HG03280 (cell line): ENCODE results near the gene TAS1R3.

Experiments
- ATAC-seq: cut with Tn5 transposase; IDR thresholded peaks from one replicate; pipeline ENCODE4 v1.9.1; 2021; ENCODE audit warnings: mild to moderate bottlenecking, moderate library complexity; ENCODE audit not compliant: unreplicated experiment

The TAS1R3 gene

DNA sequence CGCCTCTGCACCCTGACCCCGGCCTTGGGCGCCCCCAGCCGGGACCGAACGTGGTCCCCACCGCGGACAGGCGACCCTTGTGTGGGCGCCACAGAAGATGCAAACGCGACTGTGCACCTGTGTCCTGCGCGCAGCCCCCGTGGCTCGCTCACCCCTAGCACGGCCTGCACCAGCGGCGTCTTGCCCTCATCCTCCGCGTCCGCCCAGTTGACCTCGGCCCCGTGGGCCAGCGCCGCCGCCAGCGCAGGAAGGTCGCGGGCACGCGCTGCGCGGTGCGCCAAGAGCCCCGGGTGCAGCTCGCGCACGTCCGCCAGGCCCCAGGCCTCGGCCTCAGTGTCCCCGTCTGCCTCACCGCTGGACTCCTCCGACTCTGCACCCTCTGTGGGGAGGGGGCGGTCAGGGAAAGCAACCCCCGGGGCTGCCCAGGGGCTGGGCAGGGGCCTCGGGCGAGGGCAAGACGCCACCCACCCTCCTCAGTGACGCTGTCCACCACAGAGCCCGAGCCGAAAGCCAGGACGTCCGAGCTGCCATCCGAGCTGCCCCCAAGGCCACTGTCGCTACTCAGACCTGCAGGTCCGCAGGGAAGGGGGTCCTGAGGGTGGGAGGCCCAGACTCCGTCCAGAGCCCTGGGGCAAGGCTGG lies 36.7 kb upstream of the TAS1R3 start:
- no peak for ATAC-seq

DNA sequence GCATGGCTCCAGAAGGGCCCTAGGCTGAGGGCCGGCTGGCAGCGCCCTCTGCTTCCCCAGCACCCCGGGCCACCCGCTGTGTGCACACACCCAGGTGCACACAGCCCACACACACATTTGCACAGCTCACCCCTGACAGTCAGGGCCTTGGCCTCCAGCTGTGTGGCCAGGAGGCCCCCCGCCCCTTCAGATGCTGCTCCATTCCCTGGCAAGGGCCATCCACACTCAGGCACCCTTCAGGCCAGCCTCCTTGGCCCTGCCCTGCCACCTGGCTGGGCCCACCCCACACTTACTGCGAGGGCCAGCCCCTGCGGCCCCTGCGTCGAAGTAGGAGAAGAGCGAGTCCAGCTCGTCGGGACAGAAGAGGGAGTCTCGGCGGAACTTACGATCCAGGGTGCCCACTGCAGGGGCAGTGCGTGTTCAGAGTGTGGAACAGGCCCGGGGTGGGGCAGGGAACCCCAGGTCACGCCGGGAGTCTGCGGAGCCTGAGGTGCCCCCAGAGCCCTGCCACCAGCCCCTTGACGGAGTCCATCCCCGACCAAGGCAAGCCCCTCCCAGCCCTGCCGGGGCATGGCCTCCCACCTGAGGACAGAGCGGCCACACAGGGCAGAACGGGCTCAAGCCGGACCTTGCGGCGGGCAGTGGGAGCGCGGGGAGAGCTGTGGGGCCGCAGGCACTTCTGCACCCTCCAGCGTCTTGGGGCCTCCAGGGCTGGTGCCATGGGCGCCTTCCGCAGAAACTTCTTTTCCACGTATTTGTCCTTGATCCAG lies 35.7 kb upstream of the TAS1R3 start:
- ATAC-seq = no peak

DNA sequence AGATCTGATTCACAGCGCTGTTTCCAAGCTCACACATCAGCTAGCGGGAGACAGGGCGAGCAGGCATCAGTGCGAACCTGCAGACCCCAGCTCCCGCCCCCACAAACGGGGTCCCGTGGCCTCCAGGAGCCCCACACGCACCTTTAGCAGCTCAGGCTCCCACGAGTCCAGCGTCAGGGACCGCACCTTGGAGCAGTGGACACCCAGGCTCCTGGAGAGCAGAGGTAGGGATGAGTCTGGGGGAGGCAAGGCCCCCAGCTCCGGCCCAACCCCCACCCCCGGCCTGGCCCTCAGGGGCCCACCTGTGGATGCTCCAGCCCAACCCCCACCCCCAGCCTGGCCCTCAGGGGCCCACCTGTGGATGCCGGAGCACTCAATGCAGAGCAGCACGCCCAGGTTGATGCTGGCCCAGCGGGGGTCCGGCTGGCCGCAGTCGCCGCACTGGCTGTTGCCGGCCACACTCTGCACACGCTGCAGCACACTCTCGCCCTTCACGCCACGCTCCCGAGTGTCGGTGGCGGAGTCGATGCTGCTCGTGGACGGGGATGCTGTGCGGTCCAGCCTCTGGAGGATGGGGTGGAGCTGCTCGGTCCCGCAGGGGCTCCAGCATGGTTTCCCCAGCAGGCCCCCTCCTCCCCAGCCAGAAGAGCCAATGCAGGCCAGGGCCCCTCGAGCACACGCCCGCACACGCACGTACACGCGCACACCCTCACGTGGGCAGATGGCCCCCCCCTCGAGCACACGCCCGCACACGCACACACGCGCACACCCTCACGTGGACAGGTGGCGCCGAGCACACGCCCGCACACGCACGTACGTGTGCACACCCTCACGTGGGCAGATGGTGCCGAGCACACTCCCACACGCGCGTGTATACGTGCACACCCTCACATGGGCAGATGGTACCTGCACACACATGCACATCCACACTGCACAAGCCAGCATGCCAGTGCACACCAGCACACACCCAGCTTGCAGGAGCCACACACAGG lies 34.7 kb upstream of the TAS1R3 start:
- no peak for ATAC-seq

DNA sequence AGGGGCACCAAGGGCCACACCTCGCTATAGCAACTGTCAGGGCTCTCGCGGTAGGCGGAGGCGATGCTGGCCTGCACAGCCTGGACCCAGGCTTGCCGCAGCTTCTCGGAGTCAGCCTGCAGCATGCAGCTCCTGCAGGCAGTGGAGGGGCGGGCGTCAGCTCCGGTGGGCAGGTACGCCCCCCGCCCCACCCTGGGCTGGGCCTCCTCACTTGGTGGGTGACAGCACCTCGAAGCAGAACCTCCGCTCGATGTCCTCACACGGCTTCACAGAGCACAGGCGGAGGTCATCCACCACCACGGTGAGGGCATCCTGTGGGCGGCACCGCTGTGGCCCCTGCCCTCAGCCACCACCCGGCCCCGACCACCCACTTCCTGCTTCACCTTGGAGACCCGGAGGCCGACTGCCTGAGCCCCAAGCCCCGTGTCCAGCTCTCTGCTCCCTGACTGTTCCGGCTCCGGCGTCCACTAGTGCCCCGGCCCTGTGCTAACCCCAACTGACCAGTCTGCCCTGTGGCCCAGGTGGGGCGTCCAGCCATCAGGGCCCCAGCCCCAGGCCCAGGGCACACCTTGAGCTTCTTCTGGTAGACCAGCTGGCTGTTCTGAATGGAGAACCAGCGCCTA lies 33.2 kb upstream of the TAS1R3 start:
- ATAC-seq = no peak

DNA sequence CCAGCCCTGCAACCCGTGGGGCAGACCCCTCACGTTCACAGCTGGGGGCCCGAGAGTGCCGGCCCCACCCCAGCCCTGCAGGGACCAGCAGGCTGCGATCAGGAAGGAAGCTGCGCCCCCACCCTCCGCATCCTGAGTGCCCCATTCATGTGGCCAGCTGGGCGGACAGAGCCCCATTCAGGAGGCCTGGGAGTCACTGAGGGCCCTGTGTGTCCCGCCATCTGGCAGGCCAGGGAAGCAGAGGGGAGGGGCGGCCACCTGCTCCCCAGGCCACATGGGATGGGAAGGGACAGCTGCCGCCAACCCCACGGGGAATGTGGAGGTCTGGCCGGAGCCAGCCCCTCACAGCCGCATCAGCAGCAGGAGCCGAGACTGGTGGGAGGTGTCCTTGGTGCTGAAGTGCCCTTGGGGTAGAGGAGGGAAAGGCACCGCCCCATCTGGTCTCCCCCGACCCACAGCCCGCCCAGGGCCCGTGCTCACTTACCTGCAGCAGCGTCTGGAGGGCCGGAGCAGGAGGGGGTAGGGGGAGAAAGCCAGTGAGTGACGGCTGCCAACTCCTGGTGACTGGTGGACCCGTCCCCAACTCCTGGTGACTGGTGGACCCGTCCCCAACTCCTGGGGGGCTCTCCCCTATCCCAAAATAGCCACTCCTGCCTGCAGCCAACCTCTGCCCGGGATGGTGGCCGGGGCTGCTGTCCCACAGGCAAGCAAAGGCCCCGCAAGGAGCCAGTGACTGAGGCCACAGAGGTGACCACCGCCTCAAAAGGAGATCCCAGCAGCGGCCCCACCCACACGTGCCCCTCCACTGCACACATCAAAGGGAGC lies 32.0 kb upstream of the TAS1R3 start:
- no peak for ATAC-seq

DNA sequence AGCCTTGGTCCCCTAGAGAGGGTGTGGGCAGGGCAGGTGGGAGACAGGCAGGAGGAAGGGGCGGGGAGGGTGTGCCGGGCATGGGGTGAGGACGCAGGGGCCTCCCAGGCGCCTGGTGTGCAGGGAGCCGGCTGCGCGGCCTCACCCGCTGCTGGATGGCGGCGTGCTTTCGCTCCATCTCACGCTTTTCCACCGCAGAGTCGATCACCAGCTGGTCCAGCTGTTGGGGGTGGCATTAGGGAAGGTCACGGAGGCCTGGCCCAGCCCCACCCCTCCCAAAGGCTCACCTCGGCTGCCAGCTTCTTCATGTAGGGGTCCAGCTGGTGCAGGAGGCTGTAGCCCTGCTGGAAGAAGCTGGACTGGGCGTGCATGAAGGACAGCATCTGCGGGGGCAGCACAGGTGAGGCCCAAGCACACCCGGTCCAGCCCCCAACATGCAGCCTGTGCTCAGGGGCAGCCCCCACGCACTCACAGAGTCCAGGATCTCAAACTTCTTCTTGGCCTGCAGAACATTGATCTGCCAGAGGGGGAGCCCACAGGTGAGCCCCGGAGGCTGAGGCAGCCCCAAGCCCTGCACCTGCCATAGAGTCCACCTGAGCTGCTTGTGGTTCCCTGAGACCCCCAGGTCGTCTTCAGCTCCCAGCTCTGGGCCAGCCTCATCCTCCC lies 31.3 kb upstream of the TAS1R3 start:
- no peak for ATAC-seq

DNA sequence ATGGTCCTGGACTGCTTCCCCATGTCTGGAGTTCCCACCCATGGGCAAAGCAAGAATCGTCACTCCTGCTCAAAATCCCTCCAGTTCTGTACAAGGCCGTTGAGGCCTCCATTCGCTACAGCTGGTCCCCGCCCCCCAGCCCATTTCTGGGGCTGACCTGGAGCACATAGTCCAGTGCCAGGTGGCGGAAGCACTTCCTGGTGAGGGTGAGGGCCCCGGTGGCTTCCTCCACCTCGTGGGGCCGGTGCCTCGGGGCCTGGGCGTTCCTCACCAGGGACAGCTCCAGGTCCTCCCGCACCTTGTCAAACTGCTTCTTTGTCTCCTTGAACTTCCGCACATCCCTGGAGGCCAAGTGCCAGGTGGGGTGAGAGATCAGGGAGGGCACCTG lies 30.7 kb upstream of the TAS1R3 start:
- ATAC-seq = no peak

DNA sequence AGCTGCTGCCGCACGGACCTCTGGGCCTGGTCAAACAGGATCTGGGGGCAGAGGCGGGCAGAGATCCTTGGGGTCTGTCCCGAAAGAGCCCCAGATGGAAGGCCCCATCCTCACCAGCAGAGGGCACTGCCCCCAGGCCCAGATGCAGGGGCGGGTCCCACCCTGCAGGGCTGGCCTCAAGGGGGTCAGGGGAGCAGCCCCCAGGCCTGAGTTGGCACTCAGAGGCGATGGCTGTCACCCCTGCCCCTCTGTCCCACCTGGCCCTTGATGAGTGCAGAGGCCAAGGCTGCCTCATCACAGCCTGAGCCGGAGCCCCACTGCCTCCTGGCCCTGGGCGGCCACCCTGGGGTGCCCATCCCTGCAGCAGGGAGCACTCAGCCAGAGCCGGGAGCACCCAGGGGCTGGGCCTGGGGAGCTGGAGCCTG lies 29.1 kb upstream of the TAS1R3 start:
- no peak for ATAC-seq

DNA sequence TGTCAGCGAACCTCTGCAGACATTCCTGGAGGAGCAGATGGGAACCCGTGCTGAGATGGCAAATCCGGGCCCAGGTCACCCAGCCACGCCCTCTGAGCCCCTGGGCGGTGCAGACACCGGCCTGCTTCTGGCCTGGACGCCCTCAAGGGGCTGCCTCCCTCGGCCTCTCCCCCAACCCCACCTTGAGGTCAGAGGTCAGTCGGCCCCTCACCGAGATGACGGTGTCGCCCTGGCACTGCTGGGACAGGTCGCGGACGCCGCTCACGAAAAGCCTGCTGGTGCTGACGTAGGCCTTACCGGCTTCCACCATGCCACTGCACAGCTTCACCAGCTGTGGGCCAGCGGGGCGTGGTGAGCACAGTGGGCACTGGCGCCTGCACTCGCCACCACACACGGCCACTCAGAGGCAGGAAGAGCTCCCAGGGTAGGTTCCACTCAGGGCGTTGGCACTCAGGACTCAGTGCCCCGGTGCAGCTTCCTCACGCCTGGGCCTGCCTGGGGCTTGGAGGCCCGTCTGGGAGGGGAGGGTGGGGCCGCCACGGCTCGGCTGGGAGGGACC lies 28.1 kb upstream of the TAS1R3 start:
- no peak for ATAC-seq

DNA sequence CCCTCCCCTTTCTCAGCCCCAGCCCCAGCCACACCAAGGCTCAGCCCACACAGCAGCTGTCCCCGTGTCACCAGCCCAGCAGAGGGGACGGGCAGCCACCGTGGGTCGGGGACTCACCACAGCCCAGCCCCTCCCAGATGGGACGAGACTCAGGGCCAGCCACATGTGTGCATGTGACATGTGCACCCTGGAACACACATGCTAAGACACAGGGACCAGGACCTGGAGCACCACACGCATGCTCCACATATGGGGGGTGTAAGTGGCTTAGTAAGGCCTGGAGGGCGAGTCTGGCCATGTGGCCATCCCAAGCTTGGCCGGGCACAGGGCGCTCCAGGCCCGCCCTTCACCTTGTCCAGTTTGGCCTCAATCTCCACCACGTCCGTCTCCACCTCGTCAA lies 27.3 kb upstream of the TAS1R3 start:
- no peak for ATAC-seq

DNA sequence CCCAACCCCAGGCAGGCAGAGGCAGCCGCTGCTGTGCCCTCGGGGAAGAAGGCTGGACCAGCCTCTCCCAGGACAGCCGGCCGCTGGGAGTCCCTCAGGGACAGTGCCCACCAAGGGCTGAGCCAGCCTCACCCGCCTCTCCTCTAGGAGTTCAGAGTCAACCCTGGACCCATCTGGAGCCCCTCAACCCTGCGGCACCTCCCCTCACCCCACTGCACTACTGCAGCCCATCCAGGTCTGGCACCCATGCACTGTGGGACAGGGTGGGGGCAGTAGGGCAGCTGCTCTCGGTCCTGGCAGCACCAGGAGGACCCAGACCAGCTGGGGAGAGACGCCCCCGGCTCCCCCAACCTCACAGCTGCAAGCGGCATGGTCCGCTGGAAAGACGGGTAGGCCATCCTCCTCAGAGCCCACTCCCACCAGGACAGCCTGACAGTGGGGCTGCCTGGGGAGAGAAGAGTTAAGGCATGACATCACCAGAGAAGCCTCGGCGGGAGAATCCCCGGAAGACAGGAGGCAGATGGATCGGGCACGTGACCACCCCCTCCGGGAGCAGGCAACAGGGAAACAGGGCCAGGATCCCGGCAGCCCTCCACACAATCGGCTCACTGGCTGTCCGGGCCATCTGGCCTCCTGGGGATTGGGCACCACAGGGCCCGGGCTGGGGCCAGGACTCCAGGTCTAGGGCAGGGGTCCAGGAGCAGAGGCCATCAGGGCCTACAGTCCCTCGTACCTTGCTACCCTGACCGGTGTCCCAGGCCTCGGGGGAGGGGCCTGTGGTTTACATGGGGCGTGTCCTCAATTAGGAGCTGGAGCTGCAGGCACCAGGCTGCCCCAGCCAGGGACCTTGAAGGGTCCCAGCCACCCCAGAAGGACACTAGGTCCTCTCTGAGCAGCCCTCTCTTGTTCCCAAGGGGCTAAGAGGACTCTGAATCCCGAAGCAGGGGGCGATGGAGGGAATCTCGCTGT lies 26.5 kb upstream of the TAS1R3 start:
- ATAC-seq = no peak

DNA sequence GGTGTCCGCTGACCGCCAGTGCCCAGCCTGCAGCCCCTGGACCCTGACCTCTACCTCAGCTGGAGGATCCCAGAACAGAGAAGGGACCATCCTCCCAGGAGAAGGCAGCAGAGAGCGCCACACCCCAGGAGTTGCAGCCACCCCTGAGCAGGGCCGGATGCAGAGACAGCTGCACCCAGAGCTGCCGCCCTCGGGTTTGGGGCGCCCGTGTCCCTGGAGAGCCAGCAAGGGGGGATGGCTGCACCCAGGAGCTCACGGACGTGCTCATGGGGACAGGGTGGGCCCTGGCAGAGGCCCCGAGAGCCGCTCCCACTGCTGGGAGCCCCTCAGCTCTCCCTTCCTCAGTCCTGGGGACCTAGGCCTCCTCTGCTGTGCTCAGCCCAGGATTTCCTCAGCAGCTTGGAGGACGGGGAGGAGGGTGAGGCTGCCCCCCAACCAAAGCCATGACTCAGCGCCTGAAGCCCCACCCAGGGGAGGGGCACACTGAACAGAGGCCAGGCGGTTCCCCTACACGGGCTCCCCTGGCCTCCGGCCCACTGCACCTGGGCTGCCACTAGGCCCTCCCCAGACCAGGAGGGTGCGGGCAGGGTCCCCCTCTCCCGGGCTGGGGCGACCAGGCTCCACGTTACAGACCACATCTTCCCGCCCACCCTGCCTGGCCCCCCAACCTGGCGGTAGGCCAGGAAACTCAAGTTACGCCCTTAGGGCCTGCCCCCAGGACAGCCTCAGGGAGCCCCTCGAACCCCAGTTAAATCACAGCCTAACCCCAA lies 25.6 kb upstream of the TAS1R3 start:
- ATAC-seq = no peak

DNA sequence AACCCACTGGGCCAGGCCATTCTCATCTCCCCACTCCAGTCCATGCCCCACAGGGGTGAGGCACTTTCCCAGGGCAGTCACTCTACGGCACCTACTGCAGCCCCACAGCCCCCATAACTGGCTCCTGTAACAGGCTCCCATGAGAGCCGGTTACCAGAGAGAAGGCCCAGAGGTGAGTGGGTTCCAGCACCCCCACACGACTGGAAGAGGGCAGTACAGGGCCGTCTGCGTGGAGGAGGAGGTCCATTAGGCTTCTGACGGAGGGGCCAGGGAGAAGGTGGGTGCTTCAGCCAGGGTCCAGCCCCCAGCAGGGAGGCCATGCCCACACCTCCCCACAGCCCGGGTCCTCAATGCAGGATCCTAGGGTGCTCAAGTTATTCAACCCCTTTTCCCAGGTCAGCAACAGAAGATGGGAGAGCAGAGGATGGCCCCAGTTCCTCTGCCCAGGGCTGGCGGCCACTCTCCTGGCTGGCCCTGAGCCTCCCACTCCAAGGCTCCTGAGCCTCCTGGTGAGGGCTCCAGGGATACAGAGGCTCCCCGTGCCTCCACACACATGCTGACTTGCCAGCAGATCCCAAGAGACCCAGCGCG lies 24.9 kb upstream of the TAS1R3 start:
- no peak for ATAC-seq

DNA sequence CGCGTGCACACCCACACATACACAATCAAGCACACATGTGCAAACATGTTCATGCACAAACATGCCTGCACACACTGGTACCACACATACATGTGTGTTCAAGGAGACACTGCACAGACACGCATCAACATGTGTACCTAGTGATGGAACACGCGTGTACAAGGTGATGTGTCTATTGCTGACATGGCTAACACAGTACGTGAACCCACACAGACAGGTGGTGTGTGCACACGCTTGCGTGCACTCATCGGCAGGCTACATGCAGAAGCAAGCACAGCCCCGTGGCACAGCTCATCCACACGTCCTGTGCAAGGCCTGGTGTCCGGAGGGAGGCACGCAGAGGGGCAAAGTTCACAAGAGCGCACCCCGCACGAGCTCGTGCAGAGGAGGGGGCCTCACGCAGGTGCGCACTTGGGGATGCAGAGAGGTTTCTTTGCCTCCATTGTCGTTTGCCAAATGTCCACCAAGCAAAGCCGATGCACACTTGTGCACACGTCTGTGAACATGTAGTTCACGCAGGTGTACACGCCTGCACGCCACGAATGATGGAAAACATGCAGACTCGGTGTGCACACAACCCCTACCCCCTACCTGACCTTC lies 24.3 kb upstream of the TAS1R3 start:
- no peak for ATAC-seq

DNA sequence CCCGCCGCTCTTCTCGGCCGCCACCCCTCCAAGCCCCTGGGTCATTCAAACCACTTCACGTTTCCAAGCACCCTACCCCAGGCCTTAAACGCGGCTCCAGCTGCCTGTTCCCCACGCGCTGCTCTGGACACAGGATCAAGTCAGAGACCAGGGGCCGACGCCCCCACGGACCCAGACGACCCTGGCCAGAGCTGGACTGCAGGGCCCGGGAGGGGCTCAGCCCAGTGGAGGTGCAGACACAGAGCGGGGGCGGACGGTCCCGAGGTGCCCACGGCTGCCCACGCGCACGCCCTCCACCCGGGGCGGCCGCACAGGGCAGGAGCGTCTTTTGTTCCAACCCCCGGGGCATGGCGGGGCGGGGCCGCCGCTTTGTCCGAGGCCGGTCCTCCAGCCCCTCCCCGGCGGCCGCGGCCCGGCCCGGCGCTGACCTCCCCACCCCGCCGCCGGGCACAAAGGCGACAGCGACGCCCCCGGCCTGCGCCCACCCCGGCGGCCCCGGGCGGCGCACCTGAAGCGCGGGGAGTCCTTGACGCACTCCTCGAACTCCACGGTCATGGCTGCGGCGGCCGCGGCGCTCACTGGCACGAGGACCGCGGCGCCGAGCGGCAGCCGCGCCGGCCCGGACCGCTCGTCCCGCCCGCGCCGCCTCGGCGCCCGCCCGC lies 23.7 kb upstream of the TAS1R3 start:
- ATAC-seq = peak; percentile 6
